Esophagus muscularis mucosa (tissue), 2 donors: ENCODE measurements around the gene CAPZA1.

ENCODE experiments used
- EP300 ChIP-seq: sonication (generic); formaldehyde crosslinking; IDR thresholded peaks from one replicate; pipeline ENCODE4 v1.6.1; 2017; ENCODE audit warnings: antibody characterized with exemption
- POLR2A ChIP-seq: fragments of 450-650 bp; IDR thresholded peaks from one replicate; pipeline ENCODE4 v1.6.1; 2017; ENCODE audit warnings: antibody characterized with exemption, moderate library complexity, mild to moderate bottlenecking, low read depth

DNA sequence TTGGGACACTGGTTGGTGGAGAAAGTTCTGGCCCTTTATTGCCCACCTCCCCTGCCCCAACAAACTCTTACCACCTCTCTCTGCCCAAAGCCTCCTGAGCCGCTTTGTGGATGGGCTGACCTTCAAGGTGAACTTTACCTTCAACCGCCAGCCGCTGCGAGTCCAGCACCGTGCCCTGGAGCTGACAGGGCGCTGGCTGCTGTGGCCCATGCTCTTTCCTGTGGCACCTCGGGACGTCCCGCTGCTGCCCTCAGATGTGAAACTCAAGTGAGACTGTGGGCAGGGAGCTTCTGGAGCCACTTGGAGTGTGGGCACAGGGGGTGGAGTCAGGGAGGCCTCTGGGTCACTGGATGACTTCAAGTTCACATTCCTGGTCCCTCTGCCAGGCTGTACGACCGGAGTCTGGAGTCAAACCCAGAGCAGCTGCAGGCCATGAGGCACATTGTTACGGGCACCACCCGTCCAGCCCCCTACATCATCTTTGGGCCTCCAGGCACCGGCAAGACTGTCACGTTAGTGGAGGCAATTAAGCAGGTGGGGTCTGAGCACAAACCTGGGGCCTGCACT lies 74.8 kb downstream of the CAPZA1 start:
- no peak for TF ChIP-seq EP300
- TF ChIP-seq POLR2A: no peak
